C4-2B (cell line): ENCODE results near the gene CASP3.

Experiments used
- CTCF ChIP-seq: fragments of 450-650 bp; conservative IDR thresholded peaks from 2 replicates; pipeline ENCODE4 v1.5.1; 2017; ENCODE audit warnings: mild to moderate bottlenecking
- ZFX ChIP-seq: fragments of 450-650 bp; IDR thresholded peaks from 2 replicates; pipeline ENCODE4 v1.6.1; 2017

GRCh38 chr4:184689681-184690080, 40.4 kb upstream of the CASP3 start:
- no peak for TF ChIP-seq CTCF
- TF ChIP-seq ZFX = no peak
